ENCODE results near the gene RFX2.

Gene RFX2

DNA sequence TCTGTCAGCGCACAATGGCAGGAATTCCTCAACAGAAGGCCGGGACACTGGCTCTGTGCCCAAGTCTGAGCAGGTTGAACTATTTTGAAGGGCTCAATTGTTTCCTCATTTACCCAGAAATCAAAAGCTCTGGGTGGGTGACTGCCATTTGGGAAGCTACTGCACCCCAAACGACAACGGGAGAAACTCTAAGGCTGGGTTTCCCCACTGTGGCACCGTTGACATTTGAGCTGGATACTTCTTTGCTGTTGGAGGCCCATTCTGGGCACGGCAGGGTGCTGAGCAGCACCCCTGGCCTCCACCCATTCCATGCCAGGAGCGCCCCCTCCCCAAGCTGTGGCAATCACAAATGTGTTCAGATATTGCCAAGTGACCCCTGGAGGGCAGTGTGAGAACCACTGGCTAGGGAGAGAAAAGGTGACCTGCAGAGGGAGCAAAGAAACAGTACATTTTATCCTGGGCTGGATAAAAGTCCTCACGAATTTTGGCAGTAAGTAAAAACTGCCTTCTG is 62.5 kb downstream of the RFX2 start:
- no peak for TF ChIP-seq POLR2AphosphoS5 (IDR thresholded peaks at IDR 0.05; ENCODE audit: low read depth)
- TF ChIP-seq, protein P1, sequence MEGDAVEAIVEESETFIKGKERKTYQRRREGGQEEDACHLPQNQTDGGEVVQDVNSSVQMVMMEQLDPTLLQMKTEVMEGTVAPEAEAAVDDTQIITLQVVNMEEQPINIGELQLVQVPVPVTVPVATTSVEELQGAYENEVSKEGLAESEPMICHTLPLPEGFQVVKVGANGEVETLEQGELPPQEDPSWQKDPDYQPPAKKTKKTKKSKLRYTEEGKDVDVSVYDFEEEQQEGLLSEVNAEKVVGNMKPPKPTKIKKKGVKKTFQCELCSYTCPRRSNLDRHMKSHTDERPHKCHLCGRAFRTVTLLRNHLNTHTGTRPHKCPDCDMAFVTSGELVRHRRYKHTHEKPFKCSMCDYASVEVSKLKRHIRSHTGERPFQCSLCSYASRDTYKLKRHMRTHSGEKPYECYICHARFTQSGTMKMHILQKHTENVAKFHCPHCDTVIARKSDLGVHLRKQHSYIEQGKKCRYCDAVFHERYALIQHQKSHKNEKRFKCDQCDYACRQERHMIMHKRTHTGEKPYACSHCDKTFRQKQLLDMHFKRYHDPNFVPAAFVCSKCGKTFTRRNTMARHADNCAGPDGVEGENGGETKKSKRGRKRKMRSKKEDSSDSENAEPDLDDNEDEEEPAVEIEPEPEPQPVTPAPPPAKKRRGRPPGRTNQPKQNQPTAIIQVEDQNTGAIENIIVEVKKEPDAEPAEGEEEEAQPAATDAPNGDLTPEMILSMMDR (IDR thresholded peaks at IDR 0.05; ENCODE audit: insufficient read depth, low read length) = peak; percentile 40
- Histone ChIP-seq H3K27ac (replicated peaks) (no peak overlapping the region), H3K4me3 (replicated peaks; ENCODE audit: insufficient read depth, low read length) (no peak overlapping the region), H3K27me3 (ENCODE audit: insufficient read depth, poor library complexity, severe bottlenecking) (no peaks in the 10 kb centered on the region)
- DNase-seq (ENCODE audit: low read depth in 1 of 2, low spot score in 1 of 2) = peak in 1 of 2 experiments; percentile 32

DNA sequence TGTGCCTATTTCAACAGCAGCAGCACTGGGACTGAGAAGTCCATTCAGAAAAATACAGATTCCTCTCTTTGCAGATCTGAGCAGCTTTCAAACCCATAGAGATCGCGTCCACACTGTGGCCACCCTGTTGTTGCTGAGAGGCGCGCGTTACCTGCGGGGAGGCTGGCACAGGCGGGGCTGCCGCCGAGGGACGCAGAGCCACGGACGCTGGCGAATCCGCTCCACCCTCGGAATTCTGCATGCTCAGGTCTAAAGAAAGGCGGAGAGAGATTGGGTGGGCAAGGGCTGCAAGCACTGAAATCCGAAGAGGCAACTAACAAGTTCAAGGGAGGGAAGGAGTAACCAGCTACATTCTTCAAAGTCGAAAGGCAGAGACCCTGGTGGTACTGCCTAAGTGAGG is 63.0 kb downstream of the RFX2 start:
- no peaks in the 10 kb centered on the region for H3K27me3 ChIP-seq (ENCODE audit: insufficient read depth, poor library complexity, severe bottlenecking)
- no peak overlapping the region for H3K27ac ChIP-seq (replicated peaks)
- H3K4me3 ChIP-seq (replicated peaks; ENCODE audit: insufficient read depth, low read length) = no peak overlapping the region
- no peak for DNase-seq (ENCODE audit: low read depth in 1 of 2, low spot score in 1 of 2)
- TF ChIP-seq, protein P2, sequence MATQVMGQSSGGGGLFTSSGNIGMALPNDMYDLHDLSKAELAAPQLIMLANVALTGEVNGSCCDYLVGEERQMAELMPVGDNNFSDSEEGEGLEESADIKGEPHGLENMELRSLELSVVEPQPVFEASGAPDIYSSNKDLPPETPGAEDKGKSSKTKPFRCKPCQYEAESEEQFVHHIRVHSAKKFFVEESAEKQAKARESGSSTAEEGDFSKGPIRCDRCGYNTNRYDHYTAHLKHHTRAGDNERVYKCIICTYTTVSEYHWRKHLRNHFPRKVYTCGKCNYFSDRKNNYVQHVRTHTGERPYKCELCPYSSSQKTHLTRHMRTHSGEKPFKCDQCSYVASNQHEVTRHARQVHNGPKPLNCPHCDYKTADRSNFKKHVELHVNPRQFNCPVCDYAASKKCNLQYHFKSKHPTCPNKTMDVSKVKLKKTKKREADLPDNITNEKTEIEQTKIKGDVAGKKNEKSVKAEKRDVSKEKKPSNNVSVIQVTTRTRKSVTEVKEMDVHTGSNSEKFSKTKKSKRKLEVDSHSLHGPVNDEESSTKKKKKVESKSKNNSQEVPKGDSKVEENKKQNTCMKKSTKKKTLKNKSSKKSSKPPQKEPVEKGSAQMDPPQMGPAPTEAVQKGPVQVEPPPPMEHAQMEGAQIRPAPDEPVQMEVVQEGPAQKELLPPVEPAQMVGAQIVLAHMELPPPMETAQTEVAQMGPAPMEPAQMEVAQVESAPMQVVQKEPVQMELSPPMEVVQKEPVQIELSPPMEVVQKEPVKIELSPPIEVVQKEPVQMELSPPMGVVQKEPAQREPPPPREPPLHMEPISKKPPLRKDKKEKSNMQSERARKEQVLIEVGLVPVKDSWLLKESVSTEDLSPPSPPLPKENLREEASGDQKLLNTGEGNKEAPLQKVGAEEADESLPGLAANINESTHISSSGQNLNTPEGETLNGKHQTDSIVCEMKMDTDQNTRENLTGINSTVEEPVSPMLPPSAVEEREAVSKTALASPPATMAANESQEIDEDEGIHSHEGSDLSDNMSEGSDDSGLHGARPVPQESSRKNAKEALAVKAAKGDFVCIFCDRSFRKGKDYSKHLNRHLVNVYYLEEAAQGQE (IDR thresholded peaks at IDR 0.05; ENCODE audit: insufficient replicate concordance, low read depth) = no peak
- TF ChIP-seq SPI1 (IDR thresholded peaks at IDR 0.05; ENCODE audit: borderline replicate concordance, low read depth) = no peak
- no peak for TF ChIP-seq GABPA (IDR thresholded peaks at IDR 0.05; ENCODE audit: low read depth)
- TF ChIP-seq, protein P1 (IDR thresholded peaks at IDR 0.05; ENCODE audit: insufficient read depth, low read length) = no peak
- no peak for TF ChIP-seq POLR2AphosphoS5 (IDR thresholded peaks at IDR 0.05; ENCODE audit: low read depth)

DNA sequence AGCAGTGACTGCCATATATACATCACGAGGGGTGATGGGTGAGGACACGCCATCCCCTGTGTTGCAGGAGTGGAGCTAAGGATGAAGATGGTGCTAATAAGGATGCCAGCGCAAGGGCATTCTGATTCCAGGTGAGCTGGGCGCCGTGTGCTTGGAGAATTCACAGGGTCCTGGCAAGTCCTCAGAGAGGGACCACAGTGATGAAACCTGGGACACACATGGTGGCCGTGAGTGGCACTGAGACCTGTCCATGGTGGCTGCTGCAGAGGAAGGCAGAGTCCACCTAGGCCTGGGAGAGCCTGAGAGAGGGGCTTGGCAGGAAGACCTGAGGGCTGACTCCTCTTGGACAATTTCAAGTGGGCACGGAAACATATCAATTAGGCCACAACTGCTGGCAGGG is 65.2 kb downstream of the RFX2 start:
- no peak overlapping the region for H3K4me3 ChIP-seq (replicated peaks; ENCODE audit: insufficient read depth, low read length)
- H3K27me3 ChIP-seq (ENCODE audit: insufficient read depth, poor library complexity, severe bottlenecking) = no peaks in the 10 kb centered on the region
- DNase-seq (ENCODE audit: low read depth in 1 of 2, low spot score in 1 of 2) = no peak
- no peak overlapping the region for H3K27ac ChIP-seq (replicated peaks)
- TF ChIP-seq, protein P2 (IDR thresholded peaks at IDR 0.05; ENCODE audit: insufficient replicate concordance, low read depth) = peak; percentile 42
- no peak for TF ChIP-seq SPI1 (IDR thresholded peaks at IDR 0.05; ENCODE audit: borderline replicate concordance, low read depth)

DNA sequence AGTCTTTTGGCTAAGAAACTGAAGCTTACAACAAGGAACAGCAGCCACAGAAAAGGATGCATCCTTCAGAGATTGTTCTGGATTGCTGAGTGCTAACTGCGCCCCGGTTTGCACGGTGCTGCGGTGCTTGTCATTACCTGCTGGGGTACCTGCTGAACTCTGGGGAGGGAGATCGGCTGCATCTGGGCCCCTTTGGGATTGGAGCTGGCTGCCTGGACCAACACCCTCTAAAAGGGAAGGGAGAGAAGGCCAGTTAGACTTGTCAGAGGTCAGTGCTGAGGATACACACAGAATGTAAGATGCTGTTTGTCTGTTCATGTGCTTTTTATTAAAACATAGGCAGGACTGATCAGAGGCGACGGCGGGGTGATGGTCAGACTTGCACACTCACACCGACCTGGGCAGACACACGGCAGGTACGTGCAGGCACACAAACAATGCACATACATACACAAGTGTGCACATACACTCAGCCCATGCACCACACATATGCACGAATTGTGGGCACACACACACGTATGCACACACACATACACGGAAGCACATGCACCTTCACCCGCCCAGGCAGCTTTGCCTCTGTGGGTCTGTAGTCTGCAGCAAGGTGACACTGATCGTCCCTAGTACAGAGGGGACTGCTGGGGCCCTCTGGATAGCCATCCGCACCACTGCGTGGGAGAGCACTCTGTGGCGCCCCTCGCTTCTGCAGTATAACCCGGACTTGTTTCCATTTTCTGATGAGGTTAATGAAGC is 66.1 kb downstream of the RFX2 start:
- TF ChIP-seq GABPA (IDR thresholded peaks at IDR 0.05; ENCODE audit: low read depth) (no peak), SPI1 (IDR thresholded peaks at IDR 0.05; ENCODE audit: borderline replicate concordance, low read depth) (no peak), POLR2AphosphoS5 (IDR thresholded peaks at IDR 0.05; ENCODE audit: low read depth) (no peak)
- TF ChIP-seq, protein P1 (IDR thresholded peaks at IDR 0.05; ENCODE audit: insufficient read depth, low read length) = no peak
- TF ChIP-seq, protein P2 (IDR thresholded peaks at IDR 0.05; ENCODE audit: insufficient replicate concordance, low read depth) = no peak
- Histone ChIP-seq H3K27me3 (ENCODE audit: insufficient read depth, poor library complexity, severe bottlenecking) (no peaks in the 10 kb centered on the region), H3K27ac (replicated peaks) (no peak overlapping the region), H3K4me3 (replicated peaks; ENCODE audit: insufficient read depth, low read length) (no peak overlapping the region)
- no peak for DNase-seq (ENCODE audit: low read depth in 1 of 2, low spot score in 1 of 2)
